AG04449 (cell line): ENCODE data around the gene RGS4.

Experiments
- CTCF ChIA-PET: fragments of 350-600 bp; formaldehyde crosslinking; extraction: SDS; loops from one replicate; lab custom pipeline; 2021; ENCODE audit warnings: antibody characterized with exemption; lab: Yijun Ruan, JAX
- POLR2A ChIA-PET: fragments of 400-600, 350-600 bp; formaldehyde crosslinking; extraction: SDS; loops from one replicate; lab custom pipeline; 2020; ENCODE audit warnings: antibody characterized with exemption, inconsistent platforms; lab: Yijun Ruan, JAX
- DNase-seq: peaks from one replicate; pipeline ENCODE4 v3.0.0-alpha.2; 2010; ENCODE audit warnings: low read depth, low spot score
- H3K4me3 ChIP-seq: 2 replicates; pipeline ENCODE4 v1.5.1; 2011; ENCODE audit warnings: low read depth, mild to moderate bottlenecking, control low read depth, low read length
- CTCF ChIP-seq: IDR thresholded peaks from one replicate; pipeline ENCODE4 v1.5.1; 2011; ENCODE audit warnings: mild to moderate bottlenecking, moderate library complexity, low read length, control low read depth, inconsistent platforms; ENCODE audit not compliant: insufficient read depth; ENCODE audit errors: missing control alignments

RGS4 gene

DNA sequence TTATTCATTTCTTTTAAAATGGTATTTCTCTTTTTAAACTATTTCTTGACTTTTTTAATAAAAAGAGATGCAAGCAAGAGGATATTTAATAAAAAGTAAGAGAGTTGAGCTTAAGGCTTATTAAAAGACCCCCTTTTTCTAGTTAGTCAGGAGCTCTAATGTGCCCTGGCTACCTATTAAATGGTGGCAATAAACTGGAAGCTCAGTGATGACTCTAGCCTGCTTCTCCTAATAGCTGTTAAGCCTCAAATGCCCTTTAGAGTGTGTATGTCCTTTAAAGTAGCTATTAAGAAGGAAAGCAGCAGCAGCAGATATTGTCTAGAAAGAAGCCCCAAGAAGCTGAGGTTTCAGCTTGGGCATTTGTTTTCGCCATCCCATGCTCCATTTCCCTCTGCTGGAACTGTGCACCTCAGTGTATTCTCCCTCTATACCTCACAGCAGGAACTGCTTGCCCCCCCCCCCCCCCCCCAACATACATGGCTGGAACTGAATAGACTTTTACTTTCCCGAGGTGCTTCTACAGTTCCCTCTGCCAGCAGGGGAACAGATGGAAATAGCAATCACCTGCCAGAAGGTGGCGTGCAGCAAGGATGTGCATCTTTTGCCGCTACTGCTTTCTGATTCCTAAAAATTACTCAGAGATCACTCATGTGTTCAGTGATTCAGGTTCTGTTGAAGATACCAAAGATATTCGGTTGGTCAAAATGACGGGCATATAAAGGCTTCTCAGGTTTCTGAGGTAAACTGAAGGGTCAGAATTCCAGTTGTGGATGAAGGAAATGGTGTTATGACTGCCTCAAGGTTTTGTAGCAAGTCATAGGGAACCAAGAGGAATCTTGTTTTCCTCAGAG, 2.5 kb downstream of the RGS4 start:
- POLR2A ChIA-PET, result interaction anchor here (0.5 to 0.7 kb wide), 2 partner anchors 109 to 172 kb away, joined by 3 read pairs; no protein-coding TSS in a partner anchor
- CTCF ChIA-PET, result interaction anchor here (0.6 to 11.6 kb wide), 32 partner anchors 13 to 254 kb away, joined by 3 to 210 read pairs (median 8); partner anchors contain the start of genes CCDC190, NUF2 and RGS5
- no peak for DNase-seq
- H3K4me3 ChIP-seq, result peak overlapping the region; percentile 62
- TF ChIP-seq CTCF, result peak; percentile 88

DNA sequence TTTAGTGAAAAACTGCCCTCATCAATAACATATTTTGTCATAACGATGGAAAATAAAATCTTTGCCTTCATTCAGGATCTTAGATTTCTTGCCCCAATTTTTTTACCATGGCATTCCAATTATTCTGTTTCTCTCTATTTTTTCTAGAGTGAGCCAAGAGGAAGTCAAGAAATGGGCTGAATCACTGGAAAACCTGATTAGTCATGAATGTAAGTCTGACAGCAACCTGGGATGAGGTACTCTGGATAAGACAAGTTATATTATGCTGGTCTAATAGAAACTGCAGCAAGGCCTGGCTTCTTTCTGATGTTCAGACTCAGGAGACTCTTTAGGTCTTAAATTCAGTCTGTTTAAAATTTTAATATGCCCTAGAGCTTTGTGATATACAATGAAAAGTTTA, 3.5 kb downstream of the RGS4 start:
- TF ChIP-seq CTCF, result no peak
- H3K4me3 ChIP-seq, result no peak overlapping the region
- ChIA-PET CTCF (interaction anchor here (0.8 to 11.6 kb wide), 22 partner anchors 11 to 247 kb away, joined by 3 to 210 read pairs (median 14); partner anchors contain the start of genes CCDC190 and RGS5), POLR2A (no interaction called here)
- no peak for DNase-seq

GRCh38 chr1:163074004-163074403, 4.8 kb downstream of the RGS4 start:
- TF ChIP-seq CTCF, result no peak
- H3K4me3 ChIP-seq, result no peak overlapping the region
- ChIA-PET POLR2A (no interaction called here), CTCF (interaction anchor here (0.7 to 11.6 kb wide), 9 partner anchors 25 to 241 kb away, joined by 3 to 210 read pairs (median 79); no protein-coding TSS in a partner anchor)
- DNase-seq, result no peak

DNA sequence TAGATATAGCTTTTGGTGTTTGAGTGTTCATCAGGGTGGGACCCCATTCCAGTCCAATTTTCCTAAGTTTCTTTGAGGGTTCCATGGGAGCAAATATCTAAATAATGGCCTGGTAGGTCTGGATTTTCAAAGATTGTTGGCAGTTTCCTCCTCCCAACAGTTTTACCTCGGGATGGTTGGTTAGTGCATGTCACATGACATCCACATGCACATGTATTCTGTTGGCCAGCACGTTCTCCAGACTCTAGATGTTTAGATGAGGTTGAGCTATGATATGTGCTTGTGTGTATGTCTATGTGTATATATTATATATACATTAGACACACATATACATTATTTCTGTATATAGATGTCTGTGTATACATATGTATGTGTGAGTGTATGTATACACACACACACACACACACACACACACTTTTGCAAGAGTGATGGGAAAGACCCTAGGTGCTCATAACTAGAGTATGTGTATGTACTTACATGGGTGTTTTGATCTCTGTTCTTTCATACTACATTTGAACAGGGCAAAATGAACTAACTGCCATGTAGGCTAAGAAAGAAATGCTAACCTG, 5.6 kb downstream of the RGS4 start:
- no peak for DNase-seq
- POLR2A ChIA-PET, result interaction anchor here (0.8 kb wide), 1 partner anchor 40 kb away, joined by 3 read pairs; no protein-coding TSS in a partner anchor
- CTCF ChIA-PET, result interaction anchor here (1.0 to 11.6 kb wide), 8 partner anchors 26 to 240 kb away, joined by 3 to 210 read pairs (median 4); no protein-coding TSS in a partner anchor
- no peak overlapping the region for H3K4me3 ChIP-seq
- TF ChIP-seq CTCF, result no peak

DNA sequence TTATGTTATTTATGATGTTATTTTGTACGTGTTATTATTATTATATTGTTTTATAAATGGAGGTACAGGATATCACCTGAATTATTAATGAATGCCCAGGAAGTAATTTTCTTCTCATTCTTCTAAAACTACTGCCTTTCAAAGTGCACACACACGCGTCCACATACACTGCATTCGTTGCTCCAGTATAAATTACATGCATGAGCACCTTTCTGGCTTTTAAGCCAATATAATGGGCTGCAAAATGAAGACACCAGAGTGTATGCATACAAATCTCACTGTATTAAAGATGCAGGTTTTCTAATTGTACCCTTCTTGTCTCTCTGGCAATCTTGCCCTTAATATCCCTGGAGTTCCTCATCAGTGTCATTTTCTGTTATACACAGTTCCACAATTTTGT, 6.9 kb downstream of the RGS4 start:
- no peak overlapping the region for H3K4me3 ChIP-seq
- ChIA-PET POLR2A (no interaction called here), CTCF (interaction anchor here (1.0 to 10.0 kb wide), 5 partner anchors 95 to 228 kb away, joined by 3 to 207 read pairs (median 5); no protein-coding TSS in a partner anchor)
- no peak for DNase-seq
- TF ChIP-seq CTCF, result no peak
